ENCODE results near the gene KIAA1671. TPM values are rescaled to one million over a fixed set of nuclear protein-coding genes. Genes with fewer than 3 reads are reported as not detected.

Gene KIAA1671
- total RNA-seq, 3 donors from 2014 or later: 9.8 to 62.8 (median 36.4) TPM

DNA sequence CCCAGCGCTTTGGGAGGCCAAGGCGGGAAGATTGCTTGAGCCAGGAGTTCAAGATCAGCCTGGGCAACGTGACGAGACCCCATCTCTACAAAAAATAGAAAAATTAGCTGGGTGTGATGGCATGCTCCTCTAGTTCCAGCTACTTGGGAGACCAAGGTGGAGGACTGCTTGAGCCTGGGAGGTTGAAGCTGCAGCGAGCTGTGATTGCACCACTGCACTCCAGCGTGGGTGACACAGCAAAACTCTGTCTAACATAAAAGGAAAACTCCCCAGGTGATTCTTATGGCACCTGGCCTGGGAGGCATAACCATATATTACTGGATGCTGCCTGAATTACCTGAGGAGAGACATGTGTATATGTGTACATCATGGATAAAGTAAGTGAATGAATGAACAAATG, 29.1 kb downstream of the KIAA1671 start:
- DNase-seq (ENCODE audit: low spot score in 2 of 2): no peak
- peaks cover 0 to 9% of the 10 kb centered on the region in 2 donors for H3K4me1 ChIP-seq

DNA sequence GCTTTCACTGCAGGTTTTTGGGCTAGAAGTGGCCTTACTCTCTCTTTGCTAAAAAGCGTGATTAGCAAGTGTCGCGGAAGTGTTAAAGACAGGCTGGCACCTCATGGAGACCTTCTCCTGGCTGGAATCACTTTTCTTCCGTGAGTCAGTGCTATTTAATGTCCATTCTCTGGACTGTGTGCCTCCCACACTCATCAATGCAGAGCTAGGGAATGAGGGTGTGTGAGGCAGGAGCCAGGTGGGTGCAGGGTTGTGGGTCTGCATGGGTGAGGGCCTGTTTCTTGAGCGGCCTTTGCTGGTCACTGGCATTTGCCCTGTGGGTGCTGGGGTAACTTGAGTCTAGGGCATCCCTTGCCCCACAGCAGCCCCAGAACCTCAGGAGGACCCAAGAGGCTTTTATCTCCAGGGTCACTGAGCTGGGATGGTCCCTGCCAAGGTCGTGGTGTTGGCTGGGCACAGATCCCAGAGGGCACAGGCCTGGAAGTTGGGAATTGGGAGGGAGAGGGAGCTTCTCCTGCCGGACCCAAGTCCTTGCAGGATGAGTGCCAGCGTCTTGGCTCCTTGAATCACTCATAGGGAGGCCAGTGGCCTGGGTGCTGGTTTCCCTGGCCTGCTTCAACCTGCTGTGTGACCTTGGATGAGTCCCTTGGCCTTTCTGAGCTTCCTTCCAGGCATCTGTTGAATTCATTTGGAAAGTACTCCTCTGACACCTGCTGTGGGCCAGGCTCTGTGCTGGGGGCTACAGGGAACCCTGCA, 30.0 kb downstream of the KIAA1671 start:
- H3K4me1 ChIP-seq: peaks cover 0 to under 1% of the 10 kb centered on the region in 2 donors
- H3K27ac ChIP-seq: peak overlapping the region; percentile 56 to 80
- TF ChIP-seq POLR2A (IDR thresholded peaks at IDR 0.05) (no peak), POLR2AphosphoS5 (IDR thresholded peaks at IDR 0.05) (no peak)
- TF ChIP-seq, protein P1, sequence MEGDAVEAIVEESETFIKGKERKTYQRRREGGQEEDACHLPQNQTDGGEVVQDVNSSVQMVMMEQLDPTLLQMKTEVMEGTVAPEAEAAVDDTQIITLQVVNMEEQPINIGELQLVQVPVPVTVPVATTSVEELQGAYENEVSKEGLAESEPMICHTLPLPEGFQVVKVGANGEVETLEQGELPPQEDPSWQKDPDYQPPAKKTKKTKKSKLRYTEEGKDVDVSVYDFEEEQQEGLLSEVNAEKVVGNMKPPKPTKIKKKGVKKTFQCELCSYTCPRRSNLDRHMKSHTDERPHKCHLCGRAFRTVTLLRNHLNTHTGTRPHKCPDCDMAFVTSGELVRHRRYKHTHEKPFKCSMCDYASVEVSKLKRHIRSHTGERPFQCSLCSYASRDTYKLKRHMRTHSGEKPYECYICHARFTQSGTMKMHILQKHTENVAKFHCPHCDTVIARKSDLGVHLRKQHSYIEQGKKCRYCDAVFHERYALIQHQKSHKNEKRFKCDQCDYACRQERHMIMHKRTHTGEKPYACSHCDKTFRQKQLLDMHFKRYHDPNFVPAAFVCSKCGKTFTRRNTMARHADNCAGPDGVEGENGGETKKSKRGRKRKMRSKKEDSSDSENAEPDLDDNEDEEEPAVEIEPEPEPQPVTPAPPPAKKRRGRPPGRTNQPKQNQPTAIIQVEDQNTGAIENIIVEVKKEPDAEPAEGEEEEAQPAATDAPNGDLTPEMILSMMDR (IDR thresholded peaks at IDR 0.05): no peak
- no peaks in the 10 kb centered on the region for H3K9me3 ChIP-seq
- H3K36me3 ChIP-seq: no peaks in the 10 kb centered on the region
- no peaks in the 10 kb centered on the region for H3K27me3 ChIP-seq
- intact Hi-C loops (cut with DNase I; ENCODE audit: low total_unique reads): no loop called here
- no peak for DNase-seq (ENCODE audit: low spot score in 2 of 2)
- no peak overlapping the region for H3K4me3 ChIP-seq

More for the DNA sequence above, 29.1 kb downstream of the KIAA1671 start:
- Histone ChIP-seq H3K4me3 (no peak overlapping the region), H3K27ac (no peak overlapping the region), H3K9me3 (no peaks in the 10 kb centered on the region), H3K36me3 (no peaks in the 10 kb centered on the region), H3K27me3 (no peaks in the 10 kb centered on the region)
- intact Hi-C loops (cut with DNase I; ENCODE audit: low total_unique reads): no loop called here
- TF ChIP-seq, protein P1 (IDR thresholded peaks at IDR 0.05): no peak
- TF ChIP-seq POLR2A (IDR thresholded peaks at IDR 0.05): no peak
- TF ChIP-seq POLR2AphosphoS5 (IDR thresholded peaks at IDR 0.05): no peak

DNA sequence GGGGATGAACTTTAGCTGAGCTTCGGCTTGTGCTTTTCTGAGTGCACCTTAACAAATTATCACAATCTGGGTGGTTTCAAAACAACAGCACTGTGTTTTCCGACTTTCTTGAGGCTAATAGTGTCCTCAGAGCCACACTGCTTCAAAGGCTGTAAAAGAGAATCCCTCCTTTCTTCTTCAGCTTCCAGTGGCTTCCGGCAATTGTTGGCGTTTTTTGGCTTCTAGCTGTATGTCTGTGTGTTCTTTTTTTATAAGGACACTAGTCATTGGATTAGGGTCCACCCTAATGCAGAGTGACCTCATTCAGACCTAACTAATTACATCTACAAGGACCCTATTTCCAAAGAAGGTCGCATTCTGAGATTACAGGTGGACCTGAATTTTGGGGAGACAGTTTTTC, 30.6 kb downstream of the KIAA1671 start:
- peak in 1 of 2 donors; percentile 44 for DNase-seq (ENCODE audit: low spot score in 2 of 2)
- Histone ChIP-seq H3K4me1 (no peaks in the 10 kb centered on the region), H3K9me3 (no peaks in the 10 kb centered on the region), H3K27me3 (no peaks in the 10 kb centered on the region), H3K36me3 (no peaks in the 10 kb centered on the region), H3K4me3 (no peak overlapping the region), H3K27ac (peak overlapping the region; percentile 56 to 80)
- intact Hi-C loops (cut with DNase I; ENCODE audit: low total_unique reads): no loop called here
- TF ChIP-seq, protein P1 (IDR thresholded peaks at IDR 0.05): no peak
- TF ChIP-seq POLR2AphosphoS5 (IDR thresholded peaks at IDR 0.05): no peak
- TF ChIP-seq POLR2A (IDR thresholded peaks at IDR 0.05): no peak

GRCh38 chr22:24984122-24984521, 31.6 kb downstream of the KIAA1671 start:
- no peak for DNase-seq (ENCODE audit: low spot score in 2 of 2)
- H3K27me3 ChIP-seq: no peaks in the 10 kb centered on the region
- no peaks in the 10 kb centered on the region for H3K9me3 ChIP-seq
- H3K4me1 ChIP-seq: no peaks in the 10 kb centered on the region
- H3K4me3 ChIP-seq: no peak overlapping the region
- peak overlapping the region in 1 of 2 donors; percentile 3 for H3K27ac ChIP-seq
- no peak for TF ChIP-seq POLR2AphosphoS5 (IDR thresholded peaks at IDR 0.05)
- TF ChIP-seq POLR2A (IDR thresholded peaks at IDR 0.05): no peak
- TF ChIP-seq, protein P1 (IDR thresholded peaks at IDR 0.05): no peak
- H3K36me3 ChIP-seq: no peaks in the 10 kb centered on the region
- intact Hi-C loops (cut with DNase I; ENCODE audit: low total_unique reads): no loop called here

- no peak overlapping the region for H3K4me3 ChIP-seq
- no peaks in the 10 kb centered on the region for H3K4me1 ChIP-seq
- TF ChIP-seq, protein P1 (IDR thresholded peaks at IDR 0.05): no peak
- TF ChIP-seq POLR2AphosphoS5 (IDR thresholded peaks at IDR 0.05): peak in 2 of 3 donors; percentile 45 to 60
- no peak for DNase-seq (ENCODE audit: low spot score in 2 of 2)
- no peaks in the 10 kb centered on the region for H3K36me3 ChIP-seq
- H3K9me3 ChIP-seq: no peaks in the 10 kb centered on the region
- H3K27me3 ChIP-seq: no peaks in the 10 kb centered on the region
- intact Hi-C loops (cut with DNase I; ENCODE audit: low total_unique reads): no loop called here
- H3K27ac ChIP-seq: peak overlapping the region in 1 of 2 donors; percentile 62
Observed at GRCh38 chr22:24985826-24986214, 33.3 kb downstream of the KIAA1671 start.

Data from breast epithelium (tissue), 4 donors.